IMR-90 (cell line): ENCODE results near the gene STXBP6.

Experiments
- CEBPB ChIP-seq: IDR thresholded peaks from 2 replicates; pipeline ENCODE4 v1.6.1; 2012; ENCODE audit warnings: low read depth, low read length, improper control_type of control experiment
- FOS ChIP-seq: fragments of 150-350 bp; IDR thresholded peaks from 2 replicates; pipeline ENCODE4 v1.6.1; 2016; ENCODE audit warnings: low read depth, low read length
- MAFK ChIP-seq: IDR thresholded peaks from 2 replicates; pipeline ENCODE4 v1.6.1; 2012; ENCODE audit warnings: low read depth, low read length, improper control_type of control experiment
- MAZ ChIP-seq: IDR thresholded peaks from 2 replicates; pipeline ENCODE4 v1.6.1; 2012; ENCODE audit warnings: low read depth, mild to moderate bottlenecking, low read length, improper control_type of control experiment, moderate library complexity, borderline replicate concordance
- MXI1 ChIP-seq: IDR thresholded peaks from 2 replicates; pipeline ENCODE4 v1.6.1; 2012; ENCODE audit warnings: low read depth, mild to moderate bottlenecking, low read length, moderate library complexity, borderline replicate concordance
- POLR2A ChIP-seq: IDR thresholded peaks from 2 replicates; pipeline ENCODE4 v1.6.1; 2012; ENCODE audit warnings: mild to moderate bottlenecking, low read depth, low read length
- RCOR1 ChIP-seq: IDR thresholded peaks from 2 replicates; pipeline ENCODE4 v1.6.1; 2012; ENCODE audit warnings: mild to moderate bottlenecking, low read length, improper control_type of control experiment; ENCODE audit not compliant: insufficient replicate concordance
- RFX5 ChIP-seq: IDR thresholded peaks from 2 replicates; pipeline ENCODE4 v1.8.0; 2012; ENCODE audit warnings: low read depth, mild to moderate bottlenecking, low read length, moderate library complexity
- SMC3 ChIP-seq: fragments of 150-350 bp; IDR thresholded peaks from 2 replicates; pipeline ENCODE4 v1.6.1; 2016; ENCODE audit warnings: low read depth, mild to moderate bottlenecking, antibody characterized with exemption, low read length, moderate library complexity
- TF ChIP-seq, protein P1 (sequence below): conservative IDR thresholded peaks from 2 replicates; pipeline ENCODE4 v1.5.1; 2012; ENCODE audit warnings: mild to moderate bottlenecking, low read depth, low read length, improper control_type of control experiment
- TF ChIP-seq, protein P2 (sequence below): fragments of 150-350 bp; IDR thresholded peaks from 2 replicates; pipeline ENCODE4 v1.6.1; 2017; ENCODE audit warnings: mild to moderate bottlenecking, antibody characterized with exemption, low read length, low read depth

DNA sequence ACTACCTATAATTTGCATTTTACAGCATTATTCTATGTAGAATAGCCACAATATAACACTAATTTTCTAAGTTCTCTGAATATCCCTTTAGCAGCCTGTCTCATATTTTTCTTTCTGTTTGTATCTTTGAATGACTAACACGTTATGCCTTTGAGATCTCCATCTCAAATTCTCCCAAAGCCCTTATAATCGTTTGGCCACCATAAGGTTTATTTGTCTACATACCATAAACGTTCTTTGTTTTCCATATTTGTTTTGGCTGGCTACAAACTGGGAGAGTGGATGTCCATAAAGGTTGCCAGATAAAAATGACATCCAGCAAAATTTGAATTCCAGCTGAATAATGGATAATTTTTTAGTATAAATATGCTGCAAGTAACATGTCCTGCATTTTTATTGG is 203.7 kb downstream of the STXBP6 start:
- TF ChIP-seq, protein P1, sequence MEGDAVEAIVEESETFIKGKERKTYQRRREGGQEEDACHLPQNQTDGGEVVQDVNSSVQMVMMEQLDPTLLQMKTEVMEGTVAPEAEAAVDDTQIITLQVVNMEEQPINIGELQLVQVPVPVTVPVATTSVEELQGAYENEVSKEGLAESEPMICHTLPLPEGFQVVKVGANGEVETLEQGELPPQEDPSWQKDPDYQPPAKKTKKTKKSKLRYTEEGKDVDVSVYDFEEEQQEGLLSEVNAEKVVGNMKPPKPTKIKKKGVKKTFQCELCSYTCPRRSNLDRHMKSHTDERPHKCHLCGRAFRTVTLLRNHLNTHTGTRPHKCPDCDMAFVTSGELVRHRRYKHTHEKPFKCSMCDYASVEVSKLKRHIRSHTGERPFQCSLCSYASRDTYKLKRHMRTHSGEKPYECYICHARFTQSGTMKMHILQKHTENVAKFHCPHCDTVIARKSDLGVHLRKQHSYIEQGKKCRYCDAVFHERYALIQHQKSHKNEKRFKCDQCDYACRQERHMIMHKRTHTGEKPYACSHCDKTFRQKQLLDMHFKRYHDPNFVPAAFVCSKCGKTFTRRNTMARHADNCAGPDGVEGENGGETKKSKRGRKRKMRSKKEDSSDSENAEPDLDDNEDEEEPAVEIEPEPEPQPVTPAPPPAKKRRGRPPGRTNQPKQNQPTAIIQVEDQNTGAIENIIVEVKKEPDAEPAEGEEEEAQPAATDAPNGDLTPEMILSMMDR: no peak
- no peak for TF ChIP-seq POLR2A
- TF ChIP-seq, protein P2, sequence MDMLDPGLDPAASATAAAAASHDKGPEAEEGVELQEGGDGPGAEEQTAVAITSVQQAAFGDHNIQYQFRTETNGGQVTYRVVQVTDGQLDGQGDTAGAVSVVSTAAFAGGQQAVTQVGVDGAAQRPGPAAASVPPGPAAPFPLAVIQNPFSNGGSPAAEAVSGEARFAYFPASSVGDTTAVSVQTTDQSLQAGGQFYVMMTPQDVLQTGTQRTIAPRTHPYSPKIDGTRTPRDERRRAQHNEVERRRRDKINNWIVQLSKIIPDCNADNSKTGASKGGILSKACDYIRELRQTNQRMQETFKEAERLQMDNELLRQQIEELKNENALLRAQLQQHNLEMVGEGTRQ: no peak
- no peak for TF ChIP-seq FOS
- TF ChIP-seq RFX5: no peak
- TF ChIP-seq MXI1: no peak
- no peak for TF ChIP-seq SMC3
- no peak for TF ChIP-seq CEBPB
- TF ChIP-seq MAZ: no peak
- TF ChIP-seq RCOR1: no peak
- TF ChIP-seq MAFK: no peak
